ENCODE results near the gene GPRC5D. TPM values are rescaled to one million over a fixed set of nuclear protein-coding genes. Genes with fewer than 3 reads are reported as not detected.

GPRC5D gene
- not detected in 2 replicates for total RNA-seq

GRCh38 chr12:12952036-12952435 is at the start of gene GPRC5D:
GPRC5D (minus strand) TSS chr12:12952170; CDS start chr12:12950384, 1,786 bp downstream.
- H3K4me3 ChIP-seq (ENCODE audit: low read depth, low read length): no peak within 1 kb of the TSS
- no peak for TF ChIP-seq CTCF (IDR thresholded peaks at IDR 0.05; ENCODE audit: insufficient read depth, low read depth, low read length)
- no peak for DNase-seq (ENCODE audit: low read depth)

- H3K4me3 ChIP-seq (ENCODE audit: low read depth, low read length): peak overlapping the region; percentile 70
- DNase-seq (ENCODE audit: low read depth): no peak
- TF ChIP-seq CTCF (IDR thresholded peaks at IDR 0.05; ENCODE audit: insufficient read depth, low read depth, low read length): no peak
These were observed 49.7 kb upstream of the GPRC5D start for GRCh38 chr12:13001775-13002040.

- peak; percentile 51 for DNase-seq (ENCODE audit: low read depth)
- H3K4me3 ChIP-seq (ENCODE audit: low read depth, low read length): peak overlapping the region; percentile 70
These were observed 49.2 kb upstream of the GPRC5D start for GRCh38 chr12:13000925-13001774.

GRCh38 chr12:13000616-13000924 is 48.6 kb upstream of the GPRC5D start:
- peak overlapping the region; percentile 70 for H3K4me3 ChIP-seq (ENCODE audit: low read depth, low read length)
- no peak for TF ChIP-seq CTCF (IDR thresholded peaks at IDR 0.05; ENCODE audit: insufficient read depth, low read depth, low read length)
- DNase-seq (ENCODE audit: low read depth): no peak

More at GRCh38 chr12:13000925-13001774, 49.2 kb upstream of the GPRC5D start:
- TF ChIP-seq CTCF (IDR thresholded peaks at IDR 0.05; ENCODE audit: insufficient read depth, low read depth, low read length): peak; percentile 24

- peak; percentile 92 for DNase-seq (ENCODE audit: low read depth)
- H3K4me3 ChIP-seq (ENCODE audit: low read depth, low read length): peak within 1 kb of the TSS; percentile 78
- TF ChIP-seq CTCF (IDR thresholded peaks at IDR 0.05; ENCODE audit: insufficient read depth, low read depth, low read length): no peak
These were observed 48.1 kb upstream of the GPRC5D start, which contains the start of gene HEBP1 for GRCh38 chr12:12999959-13000615. HEBP1 (minus strand) TSS chr12:13000265; CDS start chr12:13000114, 151 bp downstream.

- DNase-seq (ENCODE audit: low read depth): peak; percentile 40
- H3K4me3 ChIP-seq (ENCODE audit: low read depth, low read length): peak overlapping the region; percentile 78
- TF ChIP-seq CTCF (IDR thresholded peaks at IDR 0.05; ENCODE audit: insufficient read depth, low read depth, low read length): no peak
These were observed 47.4 kb upstream of the GPRC5D start for GRCh38 chr12:12999271-12999958.
